Cardiac muscle cell (in vitro differentiated cells and primary cell): ENCODE data around the gene FNDC3B. TPM values are rescaled to one million over a fixed set of nuclear protein-coding genes. Genes with fewer than 3 reads are reported as not detected.

ENCODE experiments used
- DNase-seq, 2 donors: peaks; one replicate each; pipeline versions ENCODE4 v3.0.0 to v3.0.0-alpha.2; 2010 to 2017; ENCODE audit warnings: low read depth in 1 of 2, low spot score in 1 of 2
- H3K27ac ChIP-seq: fragments of 200-600 bp; sonication (generic); 2 replicates; pipeline ENCODE4 v1.5.1; 2016
- H3K27me3 ChIP-seq: fragments of 200-600 bp; sonication (generic); 2 replicates; pipeline ENCODE4 v1.6.0; 2016; ENCODE audit warnings: control low read depth
- H3K36me3 ChIP-seq: fragments of 200-600 bp; sonication (generic); 2 replicates; pipeline ENCODE4 v1.5.1; 2016; ENCODE audit warnings: control low read depth
- H3K4me1 ChIP-seq: fragments of 200-600 bp; sonication (generic); 2 replicates; pipeline ENCODE4 v1.8.1; 2017; ENCODE audit warnings: low read depth, mild to moderate bottlenecking, mixed run types
- H3K4me3 ChIP-seq: fragments of 200-600 bp; sonication (generic); 2 replicates; pipeline ENCODE4 v1.5.1; 2016; ENCODE audit warnings: mild to moderate bottlenecking
- H3K9me3 ChIP-seq: fragments of 200-600 bp; sonication (generic); 2 replicates; pipeline ENCODE4 v1.5.1; 2017; ENCODE audit warnings: low read depth, mild to moderate bottlenecking, control low read depth
- polyA plus RNA-seq: library from polyadenylated mRNA; unstranded; fragments of >200 nt; fragmentation: Nextera tagmentation; extraction: Ambion mirVana; gene quantifications from 2 replicates; pipeline ENCODE4 v1.2.1, GENCODE V29; 2016
- total RNA-seq: library from RNA; depleted of rRNA; stranded (reverse); fragments of >200 nt; gene quantifications from 2 replicates; pipeline ENCODE4 v1.2.3, GENCODE V29; 2016
- TF ChIP-seq, protein P1 (sequence below): IDR thresholded peaks from 2 replicates; pipeline ENCODE4 v1.5.1; 2012; ENCODE audit warnings: low read depth, mild to moderate bottlenecking, low read length

The FNDC3B gene
- total and polyA plus RNA-seq, 2 experiments from 2014 or later = 55.2 to 62.3 TPM

DNA sequence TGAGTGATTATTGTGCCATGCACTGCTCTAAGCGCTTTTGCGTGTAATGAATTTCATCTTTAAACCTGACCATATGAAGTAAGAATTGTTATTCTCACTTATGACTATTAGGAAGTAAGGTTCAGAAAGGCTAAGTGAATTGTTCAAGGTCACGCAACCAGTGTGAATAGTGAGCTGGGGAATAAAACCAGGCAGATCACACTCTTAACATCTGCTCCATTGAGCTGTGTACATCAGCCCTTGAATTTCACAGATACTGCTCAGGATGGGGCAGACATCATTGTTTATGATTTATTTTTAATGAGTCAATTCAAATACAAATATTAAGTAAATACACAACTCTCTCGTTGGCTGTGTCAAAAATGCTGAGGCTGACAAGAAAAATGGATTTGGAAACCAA, 184.5 kb downstream of the FNDC3B start:
- TF ChIP-seq, protein P1, sequence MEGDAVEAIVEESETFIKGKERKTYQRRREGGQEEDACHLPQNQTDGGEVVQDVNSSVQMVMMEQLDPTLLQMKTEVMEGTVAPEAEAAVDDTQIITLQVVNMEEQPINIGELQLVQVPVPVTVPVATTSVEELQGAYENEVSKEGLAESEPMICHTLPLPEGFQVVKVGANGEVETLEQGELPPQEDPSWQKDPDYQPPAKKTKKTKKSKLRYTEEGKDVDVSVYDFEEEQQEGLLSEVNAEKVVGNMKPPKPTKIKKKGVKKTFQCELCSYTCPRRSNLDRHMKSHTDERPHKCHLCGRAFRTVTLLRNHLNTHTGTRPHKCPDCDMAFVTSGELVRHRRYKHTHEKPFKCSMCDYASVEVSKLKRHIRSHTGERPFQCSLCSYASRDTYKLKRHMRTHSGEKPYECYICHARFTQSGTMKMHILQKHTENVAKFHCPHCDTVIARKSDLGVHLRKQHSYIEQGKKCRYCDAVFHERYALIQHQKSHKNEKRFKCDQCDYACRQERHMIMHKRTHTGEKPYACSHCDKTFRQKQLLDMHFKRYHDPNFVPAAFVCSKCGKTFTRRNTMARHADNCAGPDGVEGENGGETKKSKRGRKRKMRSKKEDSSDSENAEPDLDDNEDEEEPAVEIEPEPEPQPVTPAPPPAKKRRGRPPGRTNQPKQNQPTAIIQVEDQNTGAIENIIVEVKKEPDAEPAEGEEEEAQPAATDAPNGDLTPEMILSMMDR = no peak
- H3K27ac ChIP-seq = no peak overlapping the region

DNA sequence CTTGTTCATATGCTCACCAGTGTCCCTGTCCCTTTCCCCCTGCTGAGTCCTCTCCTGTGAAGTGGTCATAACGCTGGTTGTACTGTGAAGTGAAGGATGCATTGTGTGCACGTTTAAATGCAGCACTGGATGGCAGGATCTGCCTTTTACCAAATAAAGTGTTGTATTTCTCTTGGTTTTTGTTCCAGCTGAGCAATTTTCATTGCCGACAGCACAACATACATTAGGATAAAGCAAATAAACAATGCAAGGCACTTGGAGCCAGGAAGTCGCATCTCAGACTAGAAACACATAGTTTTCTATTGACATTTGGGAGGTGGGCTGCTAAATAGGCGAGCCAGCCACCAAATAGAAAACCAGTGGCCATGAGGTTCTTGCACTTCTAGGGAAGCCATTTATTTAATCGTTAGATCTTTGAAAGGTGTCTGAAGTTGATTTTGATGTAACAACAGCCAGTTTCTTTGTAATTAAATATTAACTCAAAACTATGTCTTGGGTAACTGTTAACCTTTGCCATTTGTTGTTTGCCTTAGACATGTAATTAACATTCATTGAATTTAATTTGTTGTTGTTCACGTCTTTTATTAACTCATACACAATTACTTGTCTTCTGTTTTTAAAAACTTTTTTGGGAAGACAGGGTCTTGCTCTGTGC, 185.3 kb downstream of the FNDC3B start:
- TF ChIP-seq, protein P1 = no peak
- no peaks in the 10 kb centered on the region for H3K27me3 ChIP-seq
- H3K4me1 ChIP-seq = peaks cover 18% of the 10 kb centered on the region
- H3K27ac ChIP-seq = no peak overlapping the region
- H3K36me3 ChIP-seq = peaks cover 5% of the 10 kb centered on the region
- no peak for DNase-seq
- no peaks in the 10 kb centered on the region for H3K9me3 ChIP-seq
- H3K4me3 ChIP-seq = no peak overlapping the region

More for the DNA sequence above, 184.5 kb downstream of the FNDC3B start:
- no peak for DNase-seq
- no peak overlapping the region for H3K4me3 ChIP-seq
- peaks cover 5% of the 10 kb centered on the region for H3K36me3 ChIP-seq
- H3K4me1 ChIP-seq = peaks cover 19% of the 10 kb centered on the region
- no peaks in the 10 kb centered on the region for H3K27me3 ChIP-seq
- H3K9me3 ChIP-seq = no peaks in the 10 kb centered on the region

DNA sequence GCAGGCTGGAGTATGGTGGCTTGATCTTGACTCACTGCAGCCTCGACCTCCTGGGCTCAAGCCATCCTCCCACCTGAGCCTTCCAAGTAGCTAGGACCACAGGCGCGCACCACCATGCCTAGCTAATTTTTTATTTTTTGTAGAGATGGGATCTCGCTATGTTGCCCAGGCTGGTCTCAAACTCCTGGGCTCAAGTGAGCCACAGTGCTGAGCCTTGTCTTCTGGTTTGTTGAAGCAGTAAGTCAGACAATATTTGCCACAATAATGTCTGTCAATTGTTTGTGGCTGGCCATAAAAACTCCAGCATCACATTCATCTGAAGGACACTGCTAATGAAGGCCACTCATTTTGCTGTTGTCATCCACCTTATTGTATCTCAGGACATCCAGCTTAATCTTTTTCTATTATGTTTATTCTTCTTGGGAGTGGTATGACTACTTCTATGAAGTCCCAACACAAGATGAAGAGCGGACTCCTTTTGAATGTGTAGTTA, 185.9 kb downstream of the FNDC3B start:
- Histone ChIP-seq H3K36me3 (peaks cover 5% of the 10 kb centered on the region), H3K4me3 (no peak overlapping the region), H3K4me1 (peaks cover 18% of the 10 kb centered on the region), H3K27ac (no peak overlapping the region), H3K9me3 (no peaks in the 10 kb centered on the region), H3K27me3 (no peaks in the 10 kb centered on the region)
- no peak for DNase-seq
- TF ChIP-seq, protein P1 = no peak

DNA sequence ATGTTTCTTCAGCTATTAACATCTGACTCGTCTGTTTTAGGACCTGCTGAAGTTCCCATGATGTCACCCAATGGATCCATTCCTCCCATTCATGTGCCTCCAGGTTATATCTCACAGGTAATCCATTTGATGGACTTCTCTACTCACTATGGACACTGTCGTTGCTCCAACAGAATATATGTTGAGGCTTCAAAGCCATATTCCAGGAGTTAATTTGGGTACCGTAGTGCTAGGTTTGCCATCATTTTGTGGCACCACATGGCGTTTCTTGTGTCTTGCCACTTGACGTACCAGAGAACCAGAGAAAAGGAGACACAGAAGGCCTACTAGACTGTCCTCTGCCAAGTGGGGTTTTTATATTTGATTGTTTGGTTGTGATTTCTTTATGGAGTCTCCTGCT, 187.5 kb downstream of the FNDC3B start:
- H3K9me3 ChIP-seq = no peaks in the 10 kb centered on the region
- H3K27me3 ChIP-seq = no peaks in the 10 kb centered on the region
- peaks cover 5% of the 10 kb centered on the region for H3K36me3 ChIP-seq
- TF ChIP-seq, protein P1 = no peak
- DNase-seq = no peak
- H3K4me1 ChIP-seq = peaks cover 18% of the 10 kb centered on the region
- H3K4me3 ChIP-seq = no peak overlapping the region
- no peak overlapping the region for H3K27ac ChIP-seq

DNA sequence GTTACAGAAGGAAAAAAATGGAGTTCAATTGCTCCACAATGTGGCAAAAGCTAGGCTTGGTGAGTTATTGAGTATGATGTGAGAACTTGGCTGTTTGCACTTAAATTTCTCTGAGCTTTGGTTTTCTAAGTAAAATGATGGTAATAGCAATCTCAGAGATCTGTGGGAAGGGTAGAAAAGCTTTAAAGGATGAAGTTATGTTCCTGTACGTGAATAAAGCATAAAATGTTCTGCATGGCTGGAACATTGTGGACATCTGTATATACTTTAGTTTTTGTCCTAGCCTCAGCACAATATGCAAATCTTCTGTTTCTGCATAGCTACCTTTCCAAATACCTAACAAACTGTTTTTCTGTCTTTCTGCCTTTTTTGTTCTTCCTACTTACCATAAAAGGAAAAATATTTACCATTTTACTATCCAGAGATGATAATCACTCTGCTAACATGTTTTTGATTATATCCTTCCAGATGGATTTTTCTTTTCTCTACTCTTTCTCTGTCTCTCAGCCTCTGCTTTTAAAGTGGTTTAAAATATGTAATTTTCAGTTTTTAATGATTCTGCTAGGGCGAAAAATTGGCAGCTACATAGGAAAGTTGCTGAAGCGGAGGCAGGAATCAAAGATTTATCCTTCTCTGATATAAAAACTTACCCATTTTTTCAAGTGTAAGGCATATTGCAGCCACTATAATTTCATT, 188.1 kb downstream of the FNDC3B start:
- peaks cover 18% of the 10 kb centered on the region for H3K4me1 ChIP-seq
- H3K27ac ChIP-seq = no peak overlapping the region
- H3K27me3 ChIP-seq = no peaks in the 10 kb centered on the region
- no peak for DNase-seq
- peaks cover 5% of the 10 kb centered on the region for H3K36me3 ChIP-seq
- no peak overlapping the region for H3K4me3 ChIP-seq
- TF ChIP-seq, protein P1 = no peak
- no peaks in the 10 kb centered on the region for H3K9me3 ChIP-seq
